Left renal pelvis (tissue), 4 donors: ENCODE results near the gene SLC16A12. TPM values are rescaled to one million over a fixed set of nuclear protein-coding genes. Genes with fewer than 3 reads are reported as not detected.
"Not testable (repeated sequence)": the region's sequence is repeated elsewhere in the genome, so short reads cannot be mapped to it uniquely, and the experiment has no call there.

ENCODE experiments used
- DNase-seq, 4 donors: peaks; one replicate each; pipeline ENCODE4 v3.0.0-alpha.2; 2013; ENCODE audit warnings: low read depth in 4 of 4, low spot score in 3 of 4
- polyA plus RNA-seq, 4 donors: library from polyadenylated mRNA; unstranded; fragments of 120-200 nt; gene quantifications; one replicate each; pipeline ENCODE4 v1.2.1, GENCODE V29; 2013; ENCODE audit not compliant: insufficient read length in 4 of 4

SLC16A12 gene
- polyA plus RNA-seq, 4 donors = 1.8 to 33.1 (median 31.9) TPM

- DNase-seq = no peak
Measured at GRCh38 chr10:89550509-89550908, 15.1 kb upstream of the SLC16A12 start.

- DNase-seq = no peak
Measured at GRCh38 chr10:89549510-89549909, 14.1 kb upstream of the SLC16A12 start.

GRCh38 chr10:89548673-89549072 lies 13.3 kb upstream of the SLC16A12 start:
- no peak for DNase-seq

GRCh38 chr10:89547853-89548513 lies 12.6 kb upstream of the SLC16A12 start:
- DNase-seq = no peak

- DNase-seq = not testable (repeated sequence)
Measured at GRCh38 chr10:89546651-89547050, 11.3 kb upstream of the SLC16A12 start.

- DNase-seq = no peak
Measured at GRCh38 chr10:89543841-89544240, 8.4 kb upstream of the SLC16A12 start.

GRCh38 chr10:89540420-89540949 lies 5.1 kb upstream of the SLC16A12 start:
- no peak for DNase-seq

GRCh38 chr10:89537364-89537763 lies 2.0 kb upstream of the SLC16A12 start:
- no peak for DNase-seq

- DNase-seq = no peak
Measured at GRCh38 chr10:89536013-89536354, 590 bp upstream of the SLC16A12 start.

- DNase-seq = no peak
Measured at GRCh38 chr10:89534826-89535166, 598 bp downstream of the SLC16A12 start.

- DNase-seq = no peak
Measured at GRCh38 chr10:89532476-89532875, 2.9 kb downstream of the SLC16A12 start.

GRCh38 chr10:89531359-89531758 lies 4.0 kb downstream of the SLC16A12 start:
- DNase-seq = no peak

GRCh38 chr10:89529711-89530110 lies 5.7 kb downstream of the SLC16A12 start:
- not testable (repeated sequence) for DNase-seq

GRCh38 chr10:89526358-89526757 lies 9.0 kb downstream of the SLC16A12 start:
- DNase-seq = no peak

- no peak for DNase-seq
Measured at GRCh38 chr10:89525556-89525955, 9.8 kb downstream of the SLC16A12 start.

- no peak for DNase-seq
Measured at GRCh38 chr10:89524279-89524678, 11.1 kb downstream of the SLC16A12 start.

- no peak for DNase-seq
Measured at GRCh38 chr10:89523274-89523673, 12.1 kb downstream of the SLC16A12 start.

GRCh38 chr10:89522463-89522862 lies 12.9 kb downstream of the SLC16A12 start:
- no peak for DNase-seq

GRCh38 chr10:89521368-89521767 lies 14.0 kb downstream of the SLC16A12 start:
- DNase-seq = no peak

GRCh38 chr10:89520706-89521105 lies 14.7 kb downstream of the SLC16A12 start:
- DNase-seq = no peak

GRCh38 chr10:89518876-89519842 lies 16.2 kb downstream of the SLC16A12 start:
- no peak for DNase-seq

GRCh38 chr10:89518108-89518507 lies 17.3 kb downstream of the SLC16A12 start:
- DNase-seq = no peak
